ENCODE data around the gene XBP1.
"Not testable (repeated sequence)": the region's sequence is repeated elsewhere in the genome, so short reads cannot be mapped to it uniquely, and the experiment has no call there.

XBP1 gene

GRCh38 chr22:28810821-28811491 lies 10.6 kb upstream of the XBP1 start:
- H3K4me1 ChIP-seq (ENCODE audit: insufficient read depth, low read length): peaks cover 4% of the 10 kb centered on the region
- H3K36me3 ChIP-seq (ENCODE audit: insufficient read depth, low read length): no peaks in the 10 kb centered on the region
- no peak overlapping the region for H3K9ac ChIP-seq (ENCODE audit: low read depth, low read length)
- H3K9me3 ChIP-seq (ENCODE audit: control insufficient read depth, insufficient read depth, low read length): no peaks in the 10 kb centered on the region

DNA sequence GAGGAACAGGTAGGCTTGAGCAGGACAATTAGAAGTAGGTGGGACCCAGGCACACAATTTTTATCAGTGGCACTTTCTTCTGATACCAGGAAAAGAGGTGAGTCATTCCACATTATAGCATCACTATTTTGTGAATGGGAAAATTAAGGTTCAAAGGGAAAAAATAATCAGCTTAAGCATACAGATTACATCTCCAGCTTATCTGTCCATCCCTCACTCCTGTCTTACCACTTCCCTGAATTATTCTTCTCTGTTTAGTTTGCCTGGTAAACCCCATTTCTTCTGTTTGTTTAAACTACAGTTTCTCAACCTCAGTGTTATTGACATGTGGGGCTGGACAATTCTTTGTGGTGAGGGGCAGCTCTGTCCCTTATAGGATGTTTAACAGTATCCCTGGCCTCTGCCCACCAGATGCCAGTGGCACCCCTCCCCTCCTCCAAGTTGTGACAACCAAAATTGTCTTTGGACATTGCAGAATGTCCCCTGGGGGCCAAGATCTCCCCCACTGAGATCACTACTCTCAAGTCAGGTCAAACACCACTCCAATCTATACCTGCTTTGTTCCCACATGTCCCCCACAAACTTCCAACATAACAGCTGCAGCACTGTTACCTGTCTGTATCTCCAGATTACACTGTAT lies 8.5 kb upstream of the XBP1 start:
- H3K9me3 ChIP-seq (ENCODE audit: control insufficient read depth, insufficient read depth, low read length): no peaks in the 10 kb centered on the region
- no peak overlapping the region for H3K9ac ChIP-seq (ENCODE audit: low read depth, low read length)
- H3K36me3 ChIP-seq (ENCODE audit: insufficient read depth, low read length): no peaks in the 10 kb centered on the region
- peaks cover 4% of the 10 kb centered on the region for H3K4me1 ChIP-seq (ENCODE audit: insufficient read depth, low read length)

GRCh38 chr22:28805426-28805825 lies 5.1 kb upstream of the XBP1 start:
- H3K4me1 ChIP-seq (ENCODE audit: insufficient read depth, low read length); H3K9me3 ChIP-seq (ENCODE audit: control insufficient read depth, insufficient read depth, low read length); H3K36me3 ChIP-seq (ENCODE audit: insufficient read depth, low read length); H3K9ac ChIP-seq (ENCODE audit: low read depth, low read length): not testable (repeated sequence)

- Histone ChIP-seq H3K4me1 (ENCODE audit: insufficient read depth, low read length) (peaks cover under 1% of the 10 kb centered on the region), H3K9ac (ENCODE audit: low read depth, low read length) (no peak overlapping the region), H3K9me3 (ENCODE audit: control insufficient read depth, insufficient read depth, low read length) (no peaks in the 10 kb centered on the region), H3K36me3 (ENCODE audit: insufficient read depth, low read length) (peaks cover 9% of the 10 kb centered on the region)
Measured at GRCh38 chr22:28802595-28803123, 2.3 kb upstream of the XBP1 start.

DNA sequence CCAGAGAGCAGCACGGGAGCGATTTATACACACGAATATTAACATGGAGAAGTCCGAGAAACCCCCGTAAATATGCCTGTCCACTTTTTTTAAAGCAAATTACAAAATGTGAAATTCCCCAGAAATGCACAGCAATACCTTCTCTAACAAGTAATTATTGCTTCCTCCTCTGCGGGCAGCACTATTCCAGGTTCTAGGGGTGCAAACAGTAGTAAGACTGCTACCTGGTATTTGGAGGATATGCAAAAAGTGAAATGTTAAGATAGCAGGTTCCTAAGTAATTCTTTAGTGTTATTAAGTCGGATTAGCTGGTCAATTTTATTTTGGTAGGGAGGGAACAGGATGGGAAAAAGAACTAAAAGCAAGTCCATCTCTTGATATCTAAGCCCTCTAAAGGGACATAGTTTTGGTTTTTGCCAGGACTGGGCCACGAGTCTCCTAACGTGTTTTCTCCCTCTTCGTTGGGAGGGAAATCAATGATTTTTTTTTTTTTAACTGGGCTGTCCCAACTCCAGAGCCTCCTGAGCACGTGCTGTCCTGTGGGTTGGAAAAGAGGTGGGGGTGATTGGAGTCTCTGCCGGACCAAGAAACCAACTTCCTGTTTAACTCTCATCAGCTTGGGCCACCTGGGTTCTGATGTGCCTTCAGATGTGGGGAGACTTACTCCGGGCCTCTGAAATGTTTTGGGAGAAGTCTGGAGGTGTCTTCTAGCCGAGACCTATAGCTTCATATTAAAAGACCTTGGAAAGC lies 1.7 kb upstream of the XBP1 start:
- Histone ChIP-seq H3K4me1 (ENCODE audit: insufficient read depth, low read length) (no peaks in the 10 kb centered on the region), H3K9ac (ENCODE audit: low read depth, low read length) (no peak overlapping the region), H3K9me3 (ENCODE audit: control insufficient read depth, insufficient read depth, low read length) (no peaks in the 10 kb centered on the region), H3K36me3 (ENCODE audit: insufficient read depth, low read length) (peaks cover 13% of the 10 kb centered on the region)

GRCh38 chr22:28799606-28800307 lies 612 bp downstream of the XBP1 start:
- H3K36me3 ChIP-seq (ENCODE audit: insufficient read depth, low read length): peaks cover 34% of the 10 kb centered on the region
- no peaks in the 10 kb centered on the region for H3K4me1 ChIP-seq (ENCODE audit: insufficient read depth, low read length)
- H3K9ac ChIP-seq (ENCODE audit: low read depth, low read length): peak overlapping the region; percentile 100
- no peaks in the 10 kb centered on the region for H3K9me3 ChIP-seq (ENCODE audit: control insufficient read depth, insufficient read depth, low read length)

DNA sequence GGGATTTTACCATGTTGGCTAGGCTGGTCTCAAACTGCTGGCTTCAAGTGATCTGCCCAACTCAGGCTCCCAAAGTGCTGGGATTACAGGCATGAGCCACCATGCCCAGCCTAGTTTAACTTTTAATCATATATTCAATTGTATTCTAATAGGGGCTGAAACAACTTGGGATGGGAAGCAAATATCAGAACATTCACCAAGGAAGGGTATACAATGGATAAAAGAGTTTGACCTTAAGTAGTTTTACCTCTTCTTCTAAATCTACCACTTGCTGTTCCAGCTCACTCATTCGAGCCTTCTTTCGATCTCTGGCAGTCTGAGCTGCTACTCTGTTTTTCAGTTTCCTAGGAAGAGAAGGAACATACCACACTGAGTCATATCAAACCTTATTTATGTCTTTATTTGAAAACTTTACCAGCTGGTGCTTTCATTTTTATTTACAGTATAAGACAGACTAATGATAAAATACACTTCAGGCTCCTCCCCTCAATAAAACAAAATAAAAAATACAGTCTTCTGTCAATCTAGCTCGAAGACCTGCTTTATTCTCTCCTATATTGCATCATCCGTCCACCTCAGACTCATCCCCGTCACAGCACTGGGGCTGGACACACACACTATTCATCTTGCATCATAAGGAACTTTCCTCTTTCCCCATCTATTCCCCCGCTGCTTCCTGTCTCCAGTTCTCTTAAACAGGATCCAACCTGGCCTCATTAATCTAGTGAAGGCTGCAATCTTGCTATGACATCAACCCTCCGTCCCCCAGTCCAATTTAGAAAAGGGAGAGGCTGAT lies 1.4 kb downstream of the XBP1 start:
- Histone ChIP-seq H3K9ac (ENCODE audit: low read depth, low read length) (peak overlapping the region; percentile 100), H3K36me3 (ENCODE audit: insufficient read depth, low read length) (peaks cover 38% of the 10 kb centered on the region), H3K4me1 (ENCODE audit: insufficient read depth, low read length) (no peaks in the 10 kb centered on the region), H3K9me3 (ENCODE audit: control insufficient read depth, insufficient read depth, low read length) (no peaks in the 10 kb centered on the region)

DNA sequence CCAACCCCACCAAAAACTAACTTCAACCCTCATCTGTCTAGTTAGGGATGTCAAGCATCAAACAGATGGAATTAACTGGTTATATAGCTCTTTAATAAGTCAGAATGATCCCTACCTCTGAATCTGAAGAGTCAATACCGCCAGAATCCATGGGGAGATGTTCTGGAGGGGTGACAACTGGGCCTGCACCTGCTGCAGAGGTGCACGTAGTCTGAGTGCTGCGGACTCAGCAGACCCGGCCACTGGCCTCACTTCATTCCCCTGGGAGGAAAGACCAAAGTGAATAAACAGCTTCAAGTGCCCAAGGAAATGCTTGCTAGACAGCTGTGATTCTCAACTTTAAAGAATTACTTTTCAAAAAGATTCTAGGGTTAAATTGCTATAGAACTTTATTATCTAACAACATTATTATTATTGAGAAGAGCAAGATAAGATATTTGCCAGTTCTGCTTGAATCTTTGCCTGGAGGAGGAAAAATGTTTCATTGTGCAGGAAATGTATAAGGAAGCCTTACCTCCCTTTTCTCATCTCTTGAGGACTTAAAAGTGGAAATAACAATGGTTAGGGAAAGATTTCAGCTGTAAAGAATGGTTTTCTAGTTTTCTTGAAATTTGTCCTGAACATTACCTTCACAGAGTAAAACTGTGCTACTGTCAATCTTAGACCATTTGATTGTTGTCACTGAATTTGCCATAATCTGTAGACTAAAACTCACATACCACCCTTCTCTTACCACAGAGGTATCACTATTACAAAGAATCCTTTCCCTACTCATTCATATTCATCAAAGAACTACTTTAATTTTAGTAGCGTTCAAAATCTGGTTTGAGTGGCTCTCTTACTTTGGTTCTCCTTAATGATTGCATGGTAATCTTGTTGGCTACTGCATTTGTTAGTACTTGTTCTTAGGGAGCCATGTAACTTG lies 4.2 kb downstream of the XBP1 start:
- no peaks in the 10 kb centered on the region for H3K9me3 ChIP-seq (ENCODE audit: control insufficient read depth, insufficient read depth, low read length)
- no peaks in the 10 kb centered on the region for H3K4me1 ChIP-seq (ENCODE audit: insufficient read depth, low read length)
- peaks cover 38% of the 10 kb centered on the region for H3K36me3 ChIP-seq (ENCODE audit: insufficient read depth, low read length)
- no peak overlapping the region for H3K9ac ChIP-seq (ENCODE audit: low read depth, low read length)

DNA sequence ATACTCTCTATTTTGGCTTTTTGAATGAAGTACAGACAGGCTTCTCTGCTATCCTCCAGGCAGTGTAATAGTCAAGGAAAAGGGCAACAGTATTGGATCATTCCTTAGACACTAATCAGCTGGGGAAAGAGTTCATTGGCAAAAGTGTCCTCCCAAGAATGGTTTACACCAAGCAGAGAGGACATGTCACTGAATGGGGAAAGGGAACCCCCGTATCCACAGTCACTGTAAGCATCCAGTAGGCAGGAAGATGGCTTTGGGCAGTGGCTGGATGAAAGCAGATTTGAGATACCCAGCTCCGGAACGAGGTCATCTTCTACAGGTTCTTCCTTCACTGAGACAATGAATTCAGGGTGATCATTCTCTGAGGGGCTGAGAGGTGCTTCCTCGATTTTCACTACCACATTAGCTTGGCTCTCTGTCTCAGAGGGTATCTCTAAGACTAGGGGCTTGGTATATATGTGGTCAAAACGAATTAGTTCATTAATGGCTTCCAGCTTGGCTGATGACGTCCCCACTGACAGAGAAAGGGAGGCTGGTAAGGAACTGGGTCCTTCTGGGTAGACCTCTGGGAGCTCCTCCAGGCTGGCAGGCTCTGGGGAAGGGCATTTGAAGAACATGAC lies 5.2 kb downstream of the XBP1 start:
- no peak overlapping the region for H3K9ac ChIP-seq (ENCODE audit: low read depth, low read length)
- peaks cover 38% of the 10 kb centered on the region for H3K36me3 ChIP-seq (ENCODE audit: insufficient read depth, low read length)
- no peaks in the 10 kb centered on the region for H3K9me3 ChIP-seq (ENCODE audit: control insufficient read depth, insufficient read depth, low read length)
- H3K4me1 ChIP-seq (ENCODE audit: insufficient read depth, low read length): no peaks in the 10 kb centered on the region

DNA sequence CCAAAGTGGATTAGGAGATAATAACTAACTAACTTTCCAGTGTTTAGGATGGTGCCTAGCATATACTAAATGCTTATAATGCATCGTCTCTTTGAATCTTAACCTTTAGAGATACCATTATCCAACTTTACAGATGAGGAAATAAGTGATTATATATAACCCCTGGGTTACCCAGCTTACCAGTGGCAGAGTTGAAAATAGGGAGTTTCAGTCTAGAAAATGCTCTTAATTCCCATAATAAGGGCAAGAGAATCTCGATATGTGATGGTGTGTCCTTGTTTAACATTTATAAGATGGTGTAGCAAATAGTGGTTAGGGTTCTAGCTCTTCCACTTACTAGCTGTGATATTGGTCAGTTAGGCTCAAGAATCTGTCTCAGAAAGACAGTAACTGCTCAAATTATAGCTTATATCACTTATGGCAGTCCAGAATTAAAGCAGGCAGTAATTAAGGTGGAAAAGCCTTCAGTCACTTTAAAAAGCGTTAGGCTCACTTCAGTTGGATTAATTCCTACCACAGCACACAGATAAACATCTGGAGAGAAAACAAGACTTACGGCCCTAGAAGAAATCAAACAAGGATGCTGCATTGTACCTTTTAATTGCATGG lies 6.3 kb downstream of the XBP1 start:
- no peak overlapping the region for H3K9ac ChIP-seq (ENCODE audit: low read depth, low read length)
- H3K36me3 ChIP-seq (ENCODE audit: insufficient read depth, low read length): peaks cover 35% of the 10 kb centered on the region
- H3K9me3 ChIP-seq (ENCODE audit: control insufficient read depth, insufficient read depth, low read length): no peaks in the 10 kb centered on the region
- no peaks in the 10 kb centered on the region for H3K4me1 ChIP-seq (ENCODE audit: insufficient read depth, low read length)

DNA sequence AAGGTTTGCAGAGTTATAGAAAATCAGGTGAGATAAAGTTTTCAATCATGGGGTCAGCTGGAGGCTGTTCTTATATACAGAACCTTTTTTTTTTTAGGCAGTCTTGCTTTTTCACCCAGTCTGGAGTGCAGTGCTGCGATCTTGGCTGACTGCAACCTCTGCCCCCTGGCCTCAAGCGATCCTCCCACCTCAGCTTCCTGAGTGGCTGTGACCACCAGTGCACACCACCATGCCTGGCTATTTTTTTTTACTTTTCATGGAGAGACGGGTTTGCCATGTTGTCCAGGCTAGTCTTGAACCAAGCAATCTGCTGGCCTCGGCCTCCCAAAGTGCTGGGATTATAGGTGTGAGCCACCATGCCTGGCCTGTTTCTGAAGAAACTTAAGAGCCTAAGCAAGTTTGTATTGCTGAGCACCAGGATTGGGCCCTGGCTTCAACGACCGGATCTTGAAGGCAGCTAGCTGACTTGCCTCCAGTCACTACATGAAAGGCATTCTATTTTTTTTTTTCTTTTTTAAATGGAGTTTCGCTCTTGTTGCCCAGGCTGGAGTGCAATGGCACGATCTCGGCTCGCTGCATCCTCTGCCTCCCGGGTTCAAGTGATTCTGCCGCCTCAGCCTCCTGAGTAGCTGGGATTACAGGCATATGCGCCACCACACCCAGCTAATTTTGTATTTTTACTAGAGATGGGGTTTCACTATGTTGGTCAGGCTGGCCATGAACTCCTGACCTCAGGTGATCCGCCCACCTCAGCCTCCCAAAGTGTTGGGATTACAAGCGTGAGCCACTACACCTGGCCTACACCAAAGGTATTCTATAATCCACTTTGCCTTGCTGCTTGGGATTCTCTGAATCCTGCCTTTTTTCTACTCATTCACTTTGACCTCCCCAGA lies 7.6 kb downstream of the XBP1 start:
- Histone ChIP-seq H3K9me3 (ENCODE audit: control insufficient read depth, insufficient read depth, low read length) (no peaks in the 10 kb centered on the region), H3K4me1 (ENCODE audit: insufficient read depth, low read length) (no peaks in the 10 kb centered on the region), H3K36me3 (ENCODE audit: insufficient read depth, low read length) (peaks cover 31% of the 10 kb centered on the region), H3K9ac (ENCODE audit: low read depth, low read length) (no peak overlapping the region)
